ENCODE measurements around the gene S100A14. TPM values are rescaled to one million over a fixed set of nuclear protein-coding genes. Genes with fewer than 3 reads are reported as not detected.

The S100A14 gene
- total and polyA plus RNA-seq, 4 donors: 0.39 to 0.61 TPM; not detected in 2

DNA sequence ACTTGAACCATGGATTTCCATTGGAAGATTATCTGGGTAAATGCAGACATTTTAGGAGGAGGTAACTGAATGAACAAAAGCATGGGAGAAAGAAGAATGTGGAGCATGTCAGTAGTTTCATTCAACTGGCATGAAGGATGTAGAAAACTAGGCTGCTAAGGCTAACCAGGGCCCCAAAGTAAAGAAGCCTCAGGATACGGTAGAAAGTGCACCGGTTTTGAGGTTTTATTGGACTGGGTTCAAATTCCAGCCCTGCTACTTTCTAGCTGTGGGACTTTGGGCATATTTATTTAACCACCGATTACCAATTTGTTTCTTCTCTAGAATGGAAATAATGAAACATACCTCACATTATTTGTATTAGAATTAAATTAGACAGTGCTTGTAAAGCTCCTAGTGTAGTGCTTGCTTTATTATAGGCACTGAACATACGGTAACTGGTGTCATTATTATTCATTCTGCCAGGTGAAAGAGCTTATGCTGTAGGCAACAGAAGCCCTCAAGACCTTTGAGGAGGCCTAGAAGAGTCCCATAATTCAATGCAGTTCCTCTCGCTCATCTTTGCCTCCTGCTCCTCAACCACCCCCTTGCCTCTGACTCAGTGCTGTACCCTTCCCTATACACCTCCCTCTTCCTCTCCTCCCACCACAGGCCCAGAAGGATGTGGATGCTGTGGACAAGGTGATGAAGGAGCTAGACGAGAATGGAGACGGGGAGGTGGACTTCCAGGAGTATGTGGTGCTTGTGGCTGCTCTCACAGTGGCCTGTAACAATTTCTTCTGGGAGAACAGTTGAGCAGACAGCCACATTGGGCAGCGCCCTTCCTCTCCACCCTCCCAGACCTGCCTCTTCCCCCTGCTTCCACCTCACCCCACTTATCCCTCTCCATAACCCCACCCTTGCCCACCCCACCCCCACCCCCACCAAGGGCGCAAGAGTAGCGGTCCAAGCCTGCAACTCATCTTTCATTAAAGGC, 15.2 kb upstream of the S100A14 start:
- Histone ChIP-seq H3K27ac (ENCODE audit: low read depth, low read length) (no peak overlapping the region), H3K27me3 (ENCODE audit: control insufficient read depth, insufficient read depth, low read length) (no peaks in the 10 kb centered on the region), H3K9me3 (ENCODE audit: control insufficient read depth, insufficient read depth, low read length) (no peaks in the 10 kb centered on the region), H3K36me3 (ENCODE audit: control insufficient read depth, insufficient read depth, low read length) (peaks cover 12% of the 10 kb centered on the region), H3K4me3 (ENCODE audit: low read depth, low read length) (no peak overlapping the region), H3K4me1 (ENCODE audit: control insufficient read depth, insufficient read depth, low read length) (peaks cover 58% of the 10 kb centered on the region)
- WGBS (ENCODE audit: insufficient coverage): 100% methylated on average over 1 of the region's 10 CpGs
- no peak for DNase-seq (ENCODE audit: low read depth in 4 of 6, low spot score in 6 of 6)

DNA sequence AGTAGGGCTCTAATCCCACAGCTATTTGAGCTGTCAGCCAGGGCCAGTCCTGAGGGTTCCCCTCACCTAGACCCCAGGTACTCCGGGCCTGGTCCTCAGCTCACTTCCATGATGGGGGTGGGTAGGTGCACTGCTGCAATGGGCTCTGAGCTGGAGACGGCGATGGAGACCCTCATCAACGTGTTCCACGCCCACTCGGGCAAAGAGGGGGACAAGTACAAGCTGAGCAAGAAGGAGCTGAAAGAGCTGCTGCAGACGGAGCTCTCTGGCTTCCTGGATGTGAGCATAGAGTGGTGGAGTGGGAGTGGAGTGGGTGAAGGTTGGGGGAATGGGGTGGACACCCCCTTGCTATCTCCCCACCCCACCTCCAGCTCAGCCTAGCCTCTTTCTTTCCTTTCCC, 14.3 kb upstream of the S100A14 start:
- no peak overlapping the region for H3K4me3 ChIP-seq (ENCODE audit: low read depth, low read length)
- H3K36me3 ChIP-seq (ENCODE audit: control insufficient read depth, insufficient read depth, low read length): peaks cover 3% of the 10 kb centered on the region
- WGBS (ENCODE audit: insufficient coverage): 89% methylated on average over 4 of the region's 7 CpGs

DNA sequence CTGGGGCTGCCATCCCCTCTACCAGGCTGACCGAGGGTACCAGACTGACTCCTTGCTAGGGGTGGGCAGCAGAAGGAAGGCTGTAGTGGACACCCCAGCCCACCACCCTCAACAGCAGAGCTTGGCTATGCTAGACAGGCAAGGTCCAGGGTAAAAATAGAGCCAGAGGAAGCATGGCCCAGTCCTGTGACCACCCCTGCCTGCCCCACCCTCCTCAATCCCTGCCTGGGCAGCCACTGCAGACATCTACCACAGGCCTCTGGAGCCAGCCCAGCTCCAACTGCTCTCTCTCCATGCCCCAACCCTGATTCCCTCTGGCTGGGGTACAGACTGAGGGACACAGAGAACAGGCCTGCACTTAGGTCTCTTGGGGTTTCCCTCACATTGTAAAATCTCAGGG, 13.8 kb upstream of the S100A14 start:
- H3K4me1 ChIP-seq (ENCODE audit: control insufficient read depth, insufficient read depth, low read length): peaks cover 51% of the 10 kb centered on the region
- H3K27ac ChIP-seq (ENCODE audit: low read depth, low read length): no peak overlapping the region
- H3K9me3 ChIP-seq (ENCODE audit: control insufficient read depth, insufficient read depth, low read length): no peaks in the 10 kb centered on the region
- DNase-seq (ENCODE audit: low read depth in 4 of 6, low spot score in 6 of 6): no peak
- H3K36me3 ChIP-seq (ENCODE audit: control insufficient read depth, insufficient read depth, low read length): no peaks in the 10 kb centered on the region
- WGBS (ENCODE audit: insufficient coverage): no CpG with 5 or more reads among the region's 1 CpG
- H3K27me3 ChIP-seq (ENCODE audit: control insufficient read depth, insufficient read depth, low read length): no peaks in the 10 kb centered on the region
- no peak overlapping the region for H3K4me3 ChIP-seq (ENCODE audit: low read depth, low read length)

More for the DNA sequence above, 14.3 kb upstream of the S100A14 start:
- Histone ChIP-seq H3K27me3 (ENCODE audit: control insufficient read depth, insufficient read depth, low read length) (no peaks in the 10 kb centered on the region), H3K27ac (ENCODE audit: low read depth, low read length) (no peak overlapping the region), H3K9me3 (ENCODE audit: control insufficient read depth, insufficient read depth, low read length) (no peaks in the 10 kb centered on the region), H3K4me1 (ENCODE audit: control insufficient read depth, insufficient read depth, low read length) (peaks cover 55% of the 10 kb centered on the region)
- no peak for DNase-seq (ENCODE audit: low read depth in 4 of 6, low spot score in 6 of 6)

DNA sequence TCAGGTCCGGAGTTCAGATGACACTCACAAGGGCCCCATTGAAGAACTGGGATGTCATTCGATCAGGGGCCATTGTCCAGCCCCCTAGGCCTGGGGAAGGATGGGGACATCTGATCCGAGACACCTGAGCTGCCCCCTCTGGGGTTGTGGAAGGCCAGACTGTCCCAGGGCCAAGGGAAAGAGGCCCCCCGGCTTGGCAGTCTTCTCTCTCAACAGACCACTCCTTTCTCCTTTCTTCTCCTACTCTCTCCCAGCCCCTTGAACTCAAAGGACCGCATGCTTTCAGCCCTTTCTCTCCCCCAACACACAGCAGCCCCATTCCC, 13.2 kb upstream of the S100A14 start:
- H3K4me3 ChIP-seq (ENCODE audit: low read depth, low read length): no peak overlapping the region
- no peak overlapping the region for H3K27ac ChIP-seq (ENCODE audit: low read depth, low read length)
- no peaks in the 10 kb centered on the region for H3K9me3 ChIP-seq (ENCODE audit: control insufficient read depth, insufficient read depth, low read length)
- WGBS (ENCODE audit: insufficient coverage): 52% methylated on average over 4 of the region's 5 CpGs
- H3K27me3 ChIP-seq (ENCODE audit: control insufficient read depth, insufficient read depth, low read length): no peaks in the 10 kb centered on the region
- H3K4me1 ChIP-seq (ENCODE audit: control insufficient read depth, insufficient read depth, low read length): peaks cover 49% of the 10 kb centered on the region
- no peaks in the 10 kb centered on the region for H3K36me3 ChIP-seq (ENCODE audit: control insufficient read depth, insufficient read depth, low read length)
- DNase-seq (ENCODE audit: low read depth in 4 of 6, low spot score in 6 of 6): no peak

DNA sequence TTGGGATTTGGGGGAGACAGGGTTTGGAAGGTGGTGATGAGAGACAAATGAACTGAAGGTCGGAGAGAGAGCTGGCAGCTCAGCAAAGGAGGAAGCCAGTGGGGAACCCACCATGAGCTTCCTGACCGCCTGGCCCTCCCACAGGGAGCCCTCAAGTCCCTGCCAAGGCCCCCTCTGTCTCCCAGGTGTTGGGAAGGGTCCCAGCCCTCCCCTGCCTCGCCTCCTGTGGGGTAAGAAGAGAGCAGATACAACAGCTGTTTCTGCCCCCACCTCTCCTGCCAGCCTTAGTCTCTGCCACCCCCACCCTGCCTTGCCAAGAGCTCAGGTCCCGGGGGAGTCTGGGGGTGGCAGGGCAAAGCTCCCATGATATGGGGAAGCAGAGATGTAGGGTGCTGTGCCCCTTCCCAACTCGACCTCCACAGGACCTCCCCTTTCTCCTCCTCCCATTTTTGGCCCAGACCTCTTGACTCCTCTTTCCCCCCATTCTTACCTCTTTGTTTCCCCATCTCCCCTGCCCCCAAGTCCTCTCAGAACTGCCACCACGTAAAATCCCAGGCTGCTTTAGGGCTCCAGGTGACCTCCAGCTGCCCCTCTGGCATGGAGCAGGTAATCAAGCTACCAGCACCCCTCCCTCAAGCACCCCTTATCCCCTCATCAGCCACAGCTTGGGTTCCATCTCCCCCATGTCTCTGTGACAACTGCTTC, 12.7 kb upstream of the S100A14 start:
- 63% methylated on average over 2 of the region's 6 CpGs for WGBS (ENCODE audit: insufficient coverage)
- no peak for DNase-seq (ENCODE audit: low read depth in 4 of 6, low spot score in 6 of 6)
- H3K9me3 ChIP-seq (ENCODE audit: control insufficient read depth, insufficient read depth, low read length): no peaks in the 10 kb centered on the region
- no peak overlapping the region for H3K4me3 ChIP-seq (ENCODE audit: low read depth, low read length)
- H3K4me1 ChIP-seq (ENCODE audit: control insufficient read depth, insufficient read depth, low read length): peaks cover 49% of the 10 kb centered on the region
- H3K36me3 ChIP-seq (ENCODE audit: control insufficient read depth, insufficient read depth, low read length): no peaks in the 10 kb centered on the region
- no peak overlapping the region for H3K27ac ChIP-seq (ENCODE audit: low read depth, low read length)
- H3K27me3 ChIP-seq (ENCODE audit: control insufficient read depth, insufficient read depth, low read length): no peaks in the 10 kb centered on the region

DNA sequence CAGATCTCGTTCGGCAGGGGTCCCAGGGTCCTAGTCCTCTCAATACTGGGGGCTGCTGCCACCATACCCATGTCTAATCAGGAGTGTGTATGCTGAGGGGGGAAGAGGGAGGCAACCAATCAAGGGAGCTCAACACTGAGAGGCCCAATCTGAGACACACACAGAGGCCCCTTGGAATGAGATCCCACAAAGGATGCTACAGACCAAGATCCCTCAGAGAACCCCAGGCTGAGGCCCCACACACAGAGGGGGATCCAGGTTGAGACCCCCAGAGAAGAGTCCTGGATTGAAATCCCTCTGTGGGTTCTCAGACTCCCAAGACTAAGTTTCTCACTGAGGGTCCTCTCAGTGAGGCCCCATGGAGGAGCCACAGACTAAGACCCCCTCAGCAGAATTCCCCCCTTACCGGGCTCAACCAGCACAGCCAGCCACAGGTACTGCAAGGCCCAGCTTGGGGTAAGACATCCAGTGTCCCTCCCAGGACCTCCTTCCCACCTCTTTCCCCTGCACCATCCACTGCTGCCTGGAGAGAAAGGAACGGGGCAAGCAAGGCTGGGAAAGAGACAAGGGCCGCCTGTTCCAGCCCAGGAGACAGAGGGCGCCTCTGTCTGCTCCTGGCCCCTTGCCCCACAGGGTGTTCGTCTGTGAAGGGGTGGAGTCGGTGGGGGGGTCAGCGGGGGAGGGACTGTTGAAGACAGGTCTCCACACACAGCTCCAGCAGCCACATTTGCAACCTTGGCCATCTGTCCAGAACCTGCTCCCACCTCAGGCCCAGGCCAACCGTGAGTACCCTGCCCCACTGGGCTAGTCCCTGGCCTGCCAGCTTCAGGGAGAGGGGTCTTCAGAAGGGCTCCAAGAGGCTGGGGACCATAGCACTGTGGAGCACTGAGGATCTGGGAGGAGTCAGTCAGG, 11.8 kb upstream of the S100A14 start, which contains the start of gene S100A1:
TSS of gene S100A1 (plus strand) at position 720 of the 912 bp plus-strand sequence. CDS start 2,088 bp downstream, outside the sequence.
- 55% methylated on average over 4 of the region's 10 CpGs for WGBS (ENCODE audit: insufficient coverage)
- H3K4me3 ChIP-seq (ENCODE audit: low read depth, low read length): peak within 1 kb of the TSS; percentile 40
- no peaks in the 10 kb centered on the region for H3K9me3 ChIP-seq (ENCODE audit: control insufficient read depth, insufficient read depth, low read length)
- no peaks in the 10 kb centered on the region for H3K27me3 ChIP-seq (ENCODE audit: control insufficient read depth, insufficient read depth, low read length)
- no peak for DNase-seq (ENCODE audit: low read depth in 4 of 6, low spot score in 6 of 6)
- no peaks in the 10 kb centered on the region for H3K36me3 ChIP-seq (ENCODE audit: control insufficient read depth, insufficient read depth, low read length)
- H3K27ac ChIP-seq (ENCODE audit: low read depth, low read length): peak within 1 kb of the TSS; percentile 75
- peaks cover 42% of the 10 kb centered on the region for H3K4me1 ChIP-seq (ENCODE audit: control insufficient read depth, insufficient read depth, low read length)

DNA sequence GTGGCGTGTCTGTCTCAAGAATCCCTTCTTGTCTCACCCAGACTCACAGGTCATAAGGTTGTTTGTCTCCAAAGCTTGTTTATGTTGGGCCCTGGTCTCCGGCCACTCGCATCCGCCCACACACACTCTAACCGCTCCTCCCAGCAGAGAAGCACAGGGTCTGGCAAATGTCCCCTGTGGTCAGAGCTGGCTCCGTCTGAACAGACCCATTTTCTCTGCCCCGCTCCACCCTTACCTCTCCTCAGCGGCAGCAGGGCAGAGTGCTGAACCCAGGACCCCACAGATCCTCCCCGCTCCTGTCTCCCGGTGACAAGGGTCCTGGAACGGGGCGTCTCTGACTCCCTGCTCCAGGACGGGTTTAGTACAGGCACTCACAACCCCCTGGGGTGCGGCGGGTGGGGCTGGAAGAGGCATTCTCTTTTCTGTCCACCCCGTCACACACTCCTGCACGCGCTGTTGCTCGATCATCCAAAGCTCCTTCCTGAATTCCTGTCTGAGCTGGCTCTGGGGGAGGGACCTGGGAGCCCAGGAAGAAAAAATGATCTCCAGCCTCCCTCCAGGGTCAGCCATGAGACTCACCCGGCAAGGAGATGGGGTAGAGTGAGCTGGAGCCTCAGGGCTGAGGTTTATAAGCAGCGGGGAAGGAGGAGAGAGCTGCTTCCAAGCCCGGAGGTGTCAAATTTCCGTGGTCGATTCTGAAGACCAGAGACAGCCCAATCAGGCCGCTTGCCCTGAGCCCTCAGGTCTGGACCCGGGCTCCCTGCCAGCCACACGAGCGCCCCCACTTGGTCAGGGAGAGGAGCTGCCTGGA, 11.0 kb upstream of the S100A14 start, which contains the start of gene S100A13:
TSS of gene S100A13 (minus strand) at position 602 of the 811 bp plus-strand sequence. CDS start 1,033 bp downstream, outside the sequence.
- no peaks in the 10 kb centered on the region for H3K27me3 ChIP-seq (ENCODE audit: control insufficient read depth, insufficient read depth, low read length)
- WGBS (ENCODE audit: insufficient coverage): 9% methylated on average over 20 of the region's 28 CpGs
- H3K9me3 ChIP-seq (ENCODE audit: control insufficient read depth, insufficient read depth, low read length): no peaks in the 10 kb centered on the region
- H3K36me3 ChIP-seq (ENCODE audit: control insufficient read depth, insufficient read depth, low read length): no peaks in the 10 kb centered on the region
- peak within 1 kb of the TSS; percentile 75 for H3K27ac ChIP-seq (ENCODE audit: low read depth, low read length)
- peak in 2 of 6 donors; percentile 72 to 78 for DNase-seq (ENCODE audit: low read depth in 4 of 6, low spot score in 6 of 6)
- H3K4me3 ChIP-seq (ENCODE audit: low read depth, low read length): peak within 1 kb of the TSS; percentile 40
- H3K4me1 ChIP-seq (ENCODE audit: control insufficient read depth, insufficient read depth, low read length): peaks cover 42% of the 10 kb centered on the region

DNA sequence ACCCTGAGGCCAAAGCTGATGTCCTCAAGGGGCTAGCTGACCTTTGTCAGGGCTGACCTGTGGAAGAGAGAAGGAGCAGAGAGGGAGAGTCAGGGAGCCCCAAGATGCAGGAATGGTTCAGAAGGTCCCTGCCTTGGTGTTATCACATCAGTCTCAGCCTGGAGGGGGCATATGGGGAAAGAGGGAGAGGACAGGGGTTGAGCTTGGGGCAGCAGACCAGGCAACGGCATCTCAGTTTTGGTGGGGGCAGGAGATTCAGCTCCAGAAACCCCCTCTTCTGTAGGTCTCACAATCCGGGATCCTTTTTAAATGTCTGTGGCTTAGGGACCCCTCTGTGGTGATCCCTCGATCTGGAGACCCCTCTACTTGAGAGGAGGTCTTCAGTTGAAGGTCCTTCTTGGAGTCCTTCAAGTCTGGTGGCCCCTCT, 10.4 kb upstream of the S100A14 start:
- no peaks in the 10 kb centered on the region for H3K36me3 ChIP-seq (ENCODE audit: control insufficient read depth, insufficient read depth, low read length)
- DNase-seq (ENCODE audit: low read depth in 4 of 6, low spot score in 6 of 6): no peak
- H3K4me3 ChIP-seq (ENCODE audit: low read depth, low read length): peak overlapping the region; percentile 40
- WGBS (ENCODE audit: insufficient coverage): no CpG with 5 or more reads among the region's 3 CpGs
- no peaks in the 10 kb centered on the region for H3K27me3 ChIP-seq (ENCODE audit: control insufficient read depth, insufficient read depth, low read length)
- H3K9me3 ChIP-seq (ENCODE audit: control insufficient read depth, insufficient read depth, low read length): no peaks in the 10 kb centered on the region
- peaks cover 42% of the 10 kb centered on the region for H3K4me1 ChIP-seq (ENCODE audit: control insufficient read depth, insufficient read depth, low read length)
- peak overlapping the region; percentile 75 for H3K27ac ChIP-seq (ENCODE audit: low read depth, low read length)

Data from spinal cord (tissue), 10 donors.